HUES48 (cell line): Measurements from ENCODE around the gene SLC35F3.

Experiments used
- H3K27ac ChIP-seq: one replicate; pipeline ENCODE4 v1.7.0; 2013; ENCODE audit warnings: low read depth, low read length, inconsistent platforms
- H3K27me3 ChIP-seq: 2 replicates; pipeline ENCODE4 v1.6.1; 2013; ENCODE audit warnings: mild to moderate bottlenecking, low read length; ENCODE audit not compliant: control insufficient read depth, insufficient read depth
- H3K36me3 ChIP-seq: 2 replicates; pipeline ENCODE4 v1.6.1; 2013; ENCODE audit warnings: low read length; ENCODE audit not compliant: control insufficient read depth, insufficient read depth
- H3K4me1 ChIP-seq: 2 replicates; pipeline ENCODE4 v1.6.1; 2013; ENCODE audit warnings: mild to moderate bottlenecking, low read length; ENCODE audit not compliant: control insufficient read depth, insufficient read depth
- H3K4me3 ChIP-seq: 2 replicates; pipeline ENCODE4 v1.5.1; 2013; ENCODE audit warnings: mild to moderate bottlenecking, low read depth, low read length
- H3K9ac ChIP-seq: 2 replicates; pipeline ENCODE4 v1.6.1; 2013; ENCODE audit warnings: mild to moderate bottlenecking, low read depth, low read length, moderate library complexity
- H3K9me3 ChIP-seq: 2 replicates; pipeline ENCODE4 v1.6.1; 2013; ENCODE audit warnings: low read length; ENCODE audit not compliant: control insufficient read depth, insufficient read depth

Gene SLC35F3

DNA sequence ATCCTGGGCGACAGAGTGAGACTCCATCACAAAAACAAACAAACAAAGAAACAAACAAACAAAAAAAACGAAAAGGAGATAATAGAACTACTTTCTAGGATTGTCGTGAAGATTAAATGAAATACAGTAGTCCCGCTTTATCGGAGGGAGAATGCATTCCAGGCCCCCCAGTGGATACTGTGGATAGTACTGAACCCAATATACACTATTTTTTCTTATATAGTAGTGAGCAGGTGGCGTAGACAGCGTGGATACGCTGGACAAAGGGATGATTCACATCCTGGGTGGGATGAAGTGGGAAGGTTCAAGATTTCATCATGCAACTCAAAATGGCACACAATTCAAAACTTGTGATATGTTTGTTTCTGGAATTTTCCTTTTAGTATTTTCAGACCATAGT lies 8.0 kb downstream of the SLC35F3 start:
- Histone ChIP-seq H3K27me3 (0 out of 2 replicates have a peak, but pooled peaks cover under 1% of the 10 kb centered on the region), H3K4me3 (no peak overlapping the region), H3K9me3 (no peaks in the 10 kb centered on the region), H3K27ac (no peak overlapping the region), H3K36me3 (no peaks in the 10 kb centered on the region), H3K9ac (no peak overlapping the region), H3K4me1 (no peaks in the 10 kb centered on the region)

DNA sequence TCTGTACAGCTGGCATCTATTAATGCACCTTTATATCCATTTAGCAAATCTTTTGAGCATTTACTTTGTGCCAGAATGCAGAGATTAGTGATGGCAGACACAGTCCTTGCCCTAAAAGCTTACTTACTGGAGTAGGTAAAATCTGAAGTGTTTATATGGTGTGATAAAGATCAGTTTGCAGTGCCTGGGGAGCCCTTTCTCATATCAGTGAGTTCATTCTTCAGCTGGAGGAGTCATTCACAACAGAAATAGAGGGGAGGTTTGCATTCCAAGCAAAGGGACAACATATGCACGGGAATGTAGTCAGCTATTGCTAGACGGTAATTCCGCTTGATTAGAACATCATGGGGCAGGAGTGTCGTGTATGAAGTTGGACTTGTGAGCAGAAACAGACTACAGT lies 8.4 kb downstream of the SLC35F3 start:
- Histone ChIP-seq H3K4me3 (no peak overlapping the region), H3K4me1 (no peaks in the 10 kb centered on the region), H3K36me3 (no peaks in the 10 kb centered on the region), H3K9ac (no peak overlapping the region), H3K27ac (no peak overlapping the region), H3K9me3 (no peaks in the 10 kb centered on the region), H3K27me3 (no peaks in the 10 kb centered on the region)

DNA sequence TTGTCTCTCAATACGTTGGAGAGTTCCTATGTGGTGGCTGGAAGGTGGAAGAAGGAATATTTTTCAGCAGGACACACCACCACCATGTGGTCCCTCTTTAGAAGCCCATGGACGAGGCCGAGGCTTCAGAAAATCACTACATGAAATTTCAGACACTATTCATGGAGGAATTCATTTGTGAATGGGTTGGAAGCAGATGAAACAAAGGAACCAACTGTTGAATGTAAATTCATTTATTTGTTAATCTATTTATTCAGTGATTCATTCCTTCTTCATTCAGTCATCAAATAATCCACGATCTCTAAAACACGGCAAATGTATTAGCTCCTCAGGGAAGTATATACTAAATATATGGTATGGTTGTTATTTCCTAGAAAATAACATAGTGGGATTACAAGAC lies 12.2 kb downstream of the SLC35F3 start:
- Histone ChIP-seq H3K9me3 (no peaks in the 10 kb centered on the region), H3K4me1 (no peaks in the 10 kb centered on the region), H3K4me3 (no peak overlapping the region), H3K9ac (no peak overlapping the region), H3K27ac (no peak overlapping the region), H3K36me3 (no peaks in the 10 kb centered on the region), H3K27me3 (no peaks in the 10 kb centered on the region)

DNA sequence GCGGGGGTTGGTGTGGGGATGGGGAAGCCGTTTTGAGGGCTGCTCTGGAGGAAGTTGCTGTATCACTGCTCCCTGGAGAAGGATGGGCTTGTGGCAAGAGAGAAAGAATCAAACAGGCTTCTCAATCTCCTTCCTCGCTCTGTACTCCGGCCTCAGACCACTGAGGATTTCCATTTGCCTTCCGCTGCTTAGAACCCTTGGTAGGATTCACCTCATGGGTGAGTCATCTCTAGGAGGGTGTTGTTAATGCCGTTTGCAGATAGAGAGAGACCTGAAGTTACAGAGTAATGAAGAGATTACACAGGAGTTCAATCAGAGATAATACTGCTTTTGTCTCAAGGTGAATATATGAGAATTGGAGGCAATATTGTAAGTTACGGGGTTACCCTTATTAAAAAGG lies 15.3 kb downstream of the SLC35F3 start:
- Histone ChIP-seq H3K4me3 (no peak overlapping the region), H3K9me3 (no peaks in the 10 kb centered on the region), H3K27me3 (no peaks in the 10 kb centered on the region), H3K9ac (no peak overlapping the region), H3K36me3 (no peaks in the 10 kb centered on the region), H3K4me1 (no peaks in the 10 kb centered on the region), H3K27ac (no peak overlapping the region)

DNA sequence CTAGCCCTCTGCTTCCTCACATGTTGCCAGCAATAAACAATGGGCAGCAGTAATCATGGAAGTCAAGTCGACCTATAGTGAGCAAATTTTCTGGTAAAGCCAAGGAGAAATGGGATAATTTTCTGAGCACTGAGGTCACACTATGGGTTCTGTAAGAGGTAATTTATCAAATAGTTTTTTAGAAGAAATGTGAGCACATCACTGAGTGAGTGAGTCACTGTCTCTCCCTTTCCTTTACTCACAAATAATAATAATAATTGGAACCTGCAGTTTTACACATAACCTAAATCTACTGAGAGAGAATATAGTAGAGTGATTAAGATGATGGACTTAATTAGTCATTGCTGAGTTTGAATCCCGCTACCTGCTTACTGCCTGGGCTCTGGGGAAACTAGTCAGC lies 23.6 kb downstream of the SLC35F3 start:
- H3K4me1 ChIP-seq = no peaks in the 10 kb centered on the region
- H3K9ac ChIP-seq = no peak overlapping the region
- H3K9me3 ChIP-seq = peaks cover 3% of the 10 kb centered on the region; the same call in 1 of the 2 replicates
- no peaks in the 10 kb centered on the region for H3K27me3 ChIP-seq
- H3K27ac ChIP-seq = no peak overlapping the region
- no peak overlapping the region for H3K4me3 ChIP-seq
- H3K36me3 ChIP-seq = no peaks in the 10 kb centered on the region

DNA sequence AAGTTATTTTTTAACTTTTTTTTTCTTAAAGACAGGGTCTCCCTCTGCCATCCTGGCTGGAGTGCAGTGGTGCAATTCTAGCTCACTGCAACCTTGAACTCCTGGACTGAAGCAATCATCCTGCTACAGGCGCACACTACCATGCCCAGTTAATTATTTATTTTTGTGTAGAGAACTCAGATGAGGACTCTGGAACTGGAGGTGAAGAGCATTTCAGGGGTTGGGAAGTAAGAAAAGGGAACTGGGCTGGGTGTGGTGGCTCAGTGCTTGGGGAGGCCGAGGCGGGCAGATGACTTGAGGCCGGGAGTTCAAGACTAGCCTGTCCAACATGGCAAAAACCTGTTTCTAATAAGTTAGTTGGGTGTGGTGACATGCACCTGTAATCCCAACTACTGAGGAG lies 28.9 kb downstream of the SLC35F3 start:
- H3K36me3 ChIP-seq = no peaks in the 10 kb centered on the region
- H3K4me3 ChIP-seq = no peak overlapping the region
- H3K27ac ChIP-seq = no peak overlapping the region
- no peak overlapping the region for H3K9ac ChIP-seq
- H3K4me1 ChIP-seq = no peaks in the 10 kb centered on the region
- no peaks in the 10 kb centered on the region for H3K27me3 ChIP-seq
- no peaks in the 10 kb centered on the region for H3K9me3 ChIP-seq

DNA sequence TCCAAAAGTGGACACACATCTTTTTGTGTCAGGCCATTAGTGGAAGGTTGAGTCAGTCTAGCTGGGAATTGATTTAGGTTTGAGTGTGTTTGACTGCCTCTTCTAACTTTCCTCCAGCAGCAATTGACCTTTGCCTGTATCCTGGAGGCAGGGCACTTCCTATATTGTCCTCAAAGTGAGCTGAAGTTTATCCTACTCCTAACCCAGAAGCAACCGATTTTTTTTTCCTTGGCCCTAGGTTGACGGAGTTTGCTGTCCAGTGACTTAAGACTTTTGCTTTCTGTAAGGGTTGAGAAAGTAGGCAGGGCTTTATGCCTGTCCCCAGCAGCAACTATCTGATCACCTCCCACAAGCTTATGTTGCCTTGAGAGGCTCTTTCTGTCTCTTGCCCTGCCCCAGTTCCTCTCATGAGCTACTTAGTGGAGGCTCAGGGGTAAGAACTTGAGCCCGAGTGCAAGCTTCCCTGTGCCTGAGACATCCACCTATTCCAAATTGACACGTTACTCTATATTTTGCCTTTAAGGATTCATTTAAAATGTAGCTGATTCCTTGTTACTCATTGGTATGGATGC lies 30.9 kb downstream of the SLC35F3 start:
- Histone ChIP-seq H3K4me3 (no peak overlapping the region), H3K27ac (no peak overlapping the region), H3K36me3 (no peaks in the 10 kb centered on the region), H3K27me3 (no peaks in the 10 kb centered on the region), H3K9me3 (no peaks in the 10 kb centered on the region), H3K9ac (no peak overlapping the region), H3K4me1 (no peaks in the 10 kb centered on the region)

DNA sequence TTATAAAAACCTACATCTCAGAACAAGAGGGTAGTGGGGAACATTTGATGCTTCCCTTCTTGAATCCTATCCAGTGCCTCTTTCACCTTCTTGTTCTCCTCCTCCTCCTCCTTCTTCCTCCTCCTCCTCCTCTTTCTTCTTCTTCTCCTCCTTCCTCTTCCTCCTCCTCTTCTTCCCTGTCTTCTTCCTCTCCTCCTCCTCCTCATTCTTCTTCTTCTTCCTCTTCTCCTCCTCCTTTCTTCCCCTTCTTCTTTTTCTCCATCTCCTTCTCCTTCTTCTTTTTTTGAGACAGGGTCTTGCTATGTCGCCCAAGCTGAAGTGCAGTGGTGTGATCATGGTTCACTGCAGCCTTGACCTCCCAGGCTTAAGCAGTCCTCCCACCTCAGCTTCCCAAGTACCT lies 31.9 kb downstream of the SLC35F3 start:
- H3K4me1 ChIP-seq = no peaks in the 10 kb centered on the region
- H3K4me3 ChIP-seq = no peak overlapping the region
- H3K9me3 ChIP-seq = no peaks in the 10 kb centered on the region
- H3K27ac ChIP-seq = no peak overlapping the region
- H3K9ac ChIP-seq = no peak overlapping the region
- H3K27me3 ChIP-seq = no peaks in the 10 kb centered on the region
- no peaks in the 10 kb centered on the region for H3K36me3 ChIP-seq

DNA sequence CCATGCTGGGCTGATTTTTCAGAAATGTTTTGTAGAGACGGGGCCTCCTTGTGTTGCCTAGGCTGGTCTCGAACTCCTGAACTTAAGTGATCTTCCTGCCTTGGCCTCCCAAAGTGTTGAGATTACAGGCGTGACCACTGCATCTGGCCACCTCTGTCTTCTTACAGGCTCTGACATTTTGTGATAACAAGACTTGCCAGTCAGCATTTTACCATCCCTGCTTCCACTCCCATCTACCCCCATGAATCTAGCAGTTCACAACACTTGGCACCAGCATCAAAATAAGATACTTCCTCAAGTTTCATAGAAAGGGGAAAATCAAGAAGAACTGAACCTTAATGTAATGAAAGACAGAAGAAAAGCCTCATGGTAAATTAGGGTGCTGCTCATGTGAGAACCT lies 32.4 kb downstream of the SLC35F3 start:
- H3K27me3 ChIP-seq = no peaks in the 10 kb centered on the region
- H3K9me3 ChIP-seq = no peaks in the 10 kb centered on the region
- H3K36me3 ChIP-seq = no peaks in the 10 kb centered on the region
- no peak overlapping the region for H3K27ac ChIP-seq
- no peak overlapping the region for H3K9ac ChIP-seq
- H3K4me1 ChIP-seq = no peaks in the 10 kb centered on the region
- no peak overlapping the region for H3K4me3 ChIP-seq

DNA sequence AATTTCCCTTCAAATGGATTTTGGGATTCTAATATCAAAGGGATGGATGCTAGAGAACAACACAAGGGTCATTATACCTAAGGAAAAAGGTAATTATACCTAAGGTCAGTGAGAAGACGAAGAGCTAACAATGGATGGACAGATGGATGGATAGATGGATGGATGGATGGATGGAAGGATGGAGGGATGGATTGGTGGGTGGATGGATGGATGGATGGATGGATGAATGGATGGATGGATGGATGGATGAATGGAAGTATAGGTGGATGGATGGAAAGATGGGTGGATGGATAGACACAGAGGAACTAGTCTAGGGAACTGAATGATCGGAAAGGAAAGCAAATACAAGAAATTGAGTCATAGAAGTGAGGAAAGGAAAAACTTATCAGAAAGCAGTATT lies 34.0 kb downstream of the SLC35F3 start:
- Histone ChIP-seq H3K27ac (no peak overlapping the region), H3K9me3 (no peaks in the 10 kb centered on the region), H3K4me3 (no peak overlapping the region), H3K4me1 (no peaks in the 10 kb centered on the region), H3K9ac (no peak overlapping the region), H3K36me3 (no peaks in the 10 kb centered on the region), H3K27me3 (no peaks in the 10 kb centered on the region)

DNA sequence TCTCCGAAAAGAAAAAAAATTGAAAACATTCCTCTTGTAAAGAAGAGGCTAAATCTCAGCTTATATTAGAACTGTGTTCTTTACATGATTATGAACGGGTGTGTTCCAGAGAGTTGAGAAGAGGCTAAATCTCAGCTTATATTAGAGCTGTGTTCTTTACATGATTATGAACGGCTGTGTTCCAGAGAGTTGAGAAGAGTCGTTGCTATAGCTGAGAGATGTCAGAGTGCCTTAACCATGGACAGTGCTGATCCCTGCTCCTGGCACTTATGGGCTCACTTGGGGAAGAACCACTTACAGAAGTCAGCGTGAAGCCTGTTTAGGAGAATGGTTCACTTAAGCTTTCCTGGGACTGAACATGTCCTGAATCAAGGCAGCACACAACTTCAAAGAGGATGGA lies 35.0 kb downstream of the SLC35F3 start:
- Histone ChIP-seq H3K9me3 (no peaks in the 10 kb centered on the region), H3K27me3 (no peaks in the 10 kb centered on the region), H3K36me3 (no peaks in the 10 kb centered on the region), H3K27ac (no peak overlapping the region), H3K9ac (no peak overlapping the region), H3K4me3 (no peak overlapping the region), H3K4me1 (no peaks in the 10 kb centered on the region)

DNA sequence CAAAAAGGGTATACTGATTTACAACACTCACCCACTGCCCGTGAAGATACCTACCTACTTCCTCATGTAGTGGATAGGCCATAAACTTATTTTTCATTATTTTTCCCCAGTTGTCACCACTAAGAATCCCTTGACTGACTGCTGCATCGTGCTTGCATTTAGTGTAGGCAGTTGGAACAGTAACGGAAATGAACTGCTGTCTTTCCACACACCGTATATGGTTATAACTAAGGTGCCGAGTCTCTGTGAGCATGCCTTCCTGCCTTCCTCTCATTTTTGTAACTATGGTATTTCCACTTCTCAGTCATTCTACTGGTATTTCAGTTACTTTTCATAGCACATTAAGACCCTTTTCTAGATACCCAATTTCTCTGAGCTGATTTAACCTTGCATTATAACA lies 36.4 kb downstream of the SLC35F3 start:
- H3K9ac ChIP-seq = no peak overlapping the region
- no peak overlapping the region for H3K27ac ChIP-seq
- H3K4me1 ChIP-seq = no peaks in the 10 kb centered on the region
- H3K9me3 ChIP-seq = no peaks in the 10 kb centered on the region
- H3K27me3 ChIP-seq = no peaks in the 10 kb centered on the region
- no peak overlapping the region for H3K4me3 ChIP-seq
- H3K36me3 ChIP-seq = no peaks in the 10 kb centered on the region
